Measurements from ENCODE around the gene HOXB7.

The HOXB7 gene

DNA sequence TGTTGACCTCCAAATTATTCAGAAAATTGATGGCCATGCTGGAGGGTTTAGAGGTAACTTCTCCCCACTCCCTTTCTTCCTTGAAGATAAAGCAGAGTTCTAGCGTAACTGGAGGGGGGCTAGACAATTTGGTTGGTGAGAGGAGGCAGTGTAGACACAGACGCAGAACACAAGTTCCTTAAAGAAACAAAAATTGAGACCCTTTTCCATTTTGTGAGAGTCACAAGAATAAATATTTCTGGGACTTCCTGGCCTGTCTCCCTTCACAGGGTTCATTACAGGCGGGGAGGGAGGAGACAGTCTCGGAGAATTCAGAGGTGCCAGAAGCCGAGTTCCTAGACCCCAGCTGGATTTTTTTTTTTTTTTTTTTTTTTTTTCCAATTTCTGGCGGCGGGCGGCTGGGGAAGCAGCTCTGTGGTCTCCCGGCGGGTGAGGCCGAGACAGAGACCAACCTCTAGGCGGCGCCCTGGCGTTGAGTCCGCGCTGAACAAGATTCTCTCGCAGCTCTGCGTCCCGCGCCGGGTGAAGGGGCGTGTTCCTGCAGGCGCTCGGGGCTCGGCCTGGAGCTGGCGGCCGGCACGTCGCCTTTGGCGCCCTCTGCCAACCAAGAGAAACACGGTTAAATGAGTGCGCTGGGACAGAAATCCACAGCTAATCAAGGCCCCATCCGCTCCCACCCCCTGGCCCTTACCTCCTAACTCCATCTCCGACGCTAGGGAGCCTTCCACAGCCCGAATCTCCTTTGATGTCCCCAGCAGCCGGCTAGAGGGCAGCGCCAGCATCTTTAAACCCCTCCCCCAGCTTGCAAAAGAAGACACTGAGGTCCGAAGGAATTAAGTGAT lies 25.6 kb upstream of the HOXB7 start:
- peak; percentile 23 to 62 for DNase-seq

DNA sequence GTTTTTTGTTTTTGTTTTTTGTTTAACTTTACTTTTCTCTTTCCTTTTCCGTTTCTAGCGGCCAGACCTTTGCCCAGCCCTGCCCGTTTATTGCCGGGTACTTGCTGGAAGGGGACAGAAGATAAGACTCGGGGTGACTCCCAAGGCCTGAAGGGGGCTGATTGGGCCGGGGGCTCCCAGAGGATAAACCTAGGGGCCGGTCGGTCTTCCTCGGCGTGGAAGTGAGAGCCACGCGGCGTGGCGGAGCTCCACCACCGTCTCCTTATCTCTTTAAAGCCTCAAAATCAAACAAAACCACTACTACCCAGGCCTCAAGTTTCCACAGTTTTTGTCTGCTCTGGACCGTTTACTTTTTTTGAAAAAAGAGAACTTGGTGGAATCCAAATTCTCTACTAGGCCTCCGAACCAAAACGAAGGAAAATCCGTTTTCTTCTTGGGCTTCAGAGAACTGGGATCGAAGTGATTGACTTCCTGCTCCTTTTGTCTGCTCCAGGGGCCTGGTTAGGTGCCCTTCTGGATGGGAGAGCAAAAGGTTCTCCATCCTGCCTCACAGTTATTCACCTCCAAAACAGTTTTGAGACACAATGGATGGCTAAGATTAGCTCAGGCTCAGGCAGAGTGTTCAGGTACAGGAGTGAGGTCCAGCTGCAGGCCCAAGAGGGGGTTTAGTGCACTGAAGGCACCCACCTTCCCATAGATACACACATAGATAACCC lies 23.8 kb upstream of the HOXB7 start:
- no peak for DNase-seq

DNA sequence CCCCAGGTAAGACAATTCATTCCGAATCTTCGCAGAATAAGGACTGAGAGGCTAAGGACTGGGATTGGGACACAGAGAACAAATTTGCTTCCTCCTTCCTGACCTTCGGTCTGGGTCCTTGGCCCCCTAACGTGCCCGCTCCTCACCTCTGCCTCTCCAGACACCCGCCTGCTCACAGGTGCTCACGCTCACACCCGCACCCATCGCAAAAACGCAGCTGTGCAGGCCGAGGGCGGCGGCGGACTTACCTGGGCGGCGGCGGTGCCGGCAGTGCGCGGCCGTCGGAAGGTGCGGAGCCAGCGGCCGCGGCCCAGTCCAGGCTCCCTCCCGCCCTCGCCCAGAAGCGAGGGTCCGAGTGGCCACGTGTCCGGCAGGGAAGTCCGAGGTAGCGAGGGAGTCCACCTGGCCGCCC lies 22.5 kb upstream of the HOXB7 start:
- DNase-seq, result no peak

DNA sequence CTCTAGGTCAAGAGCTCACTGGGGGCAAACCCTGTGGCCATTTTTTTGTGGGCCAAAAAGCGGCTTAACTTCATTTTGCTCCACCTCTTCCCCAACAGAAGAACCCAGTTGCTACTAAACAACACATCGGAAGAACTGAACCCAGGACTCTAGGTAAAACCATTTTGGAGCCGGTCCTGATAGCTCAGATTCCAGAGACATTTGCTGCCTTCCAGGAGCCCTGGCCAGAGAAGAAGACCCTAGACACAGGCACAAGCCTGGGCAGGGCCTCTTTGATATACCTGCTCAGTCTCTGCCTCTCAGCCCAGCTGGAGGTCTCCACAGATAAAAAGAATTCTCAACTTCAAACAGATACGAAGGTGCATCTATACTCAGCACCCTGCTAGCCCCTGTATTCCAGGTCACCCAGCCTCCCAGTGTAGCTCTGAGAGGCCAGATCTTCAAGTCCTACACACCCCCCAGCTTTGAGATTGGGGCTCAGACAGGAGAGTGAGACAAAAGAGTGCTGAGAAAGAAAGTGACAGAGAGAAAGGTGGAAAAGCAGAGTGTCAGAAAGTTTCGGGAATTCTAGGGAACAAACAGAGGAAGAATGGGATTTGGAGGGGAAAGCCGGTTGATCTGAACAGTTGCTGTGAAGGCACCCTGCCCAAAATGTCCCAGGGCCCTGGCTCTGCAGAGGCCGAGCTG lies 21.9 kb upstream of the HOXB7 start:
- DNase-seq, result no peak

DNA sequence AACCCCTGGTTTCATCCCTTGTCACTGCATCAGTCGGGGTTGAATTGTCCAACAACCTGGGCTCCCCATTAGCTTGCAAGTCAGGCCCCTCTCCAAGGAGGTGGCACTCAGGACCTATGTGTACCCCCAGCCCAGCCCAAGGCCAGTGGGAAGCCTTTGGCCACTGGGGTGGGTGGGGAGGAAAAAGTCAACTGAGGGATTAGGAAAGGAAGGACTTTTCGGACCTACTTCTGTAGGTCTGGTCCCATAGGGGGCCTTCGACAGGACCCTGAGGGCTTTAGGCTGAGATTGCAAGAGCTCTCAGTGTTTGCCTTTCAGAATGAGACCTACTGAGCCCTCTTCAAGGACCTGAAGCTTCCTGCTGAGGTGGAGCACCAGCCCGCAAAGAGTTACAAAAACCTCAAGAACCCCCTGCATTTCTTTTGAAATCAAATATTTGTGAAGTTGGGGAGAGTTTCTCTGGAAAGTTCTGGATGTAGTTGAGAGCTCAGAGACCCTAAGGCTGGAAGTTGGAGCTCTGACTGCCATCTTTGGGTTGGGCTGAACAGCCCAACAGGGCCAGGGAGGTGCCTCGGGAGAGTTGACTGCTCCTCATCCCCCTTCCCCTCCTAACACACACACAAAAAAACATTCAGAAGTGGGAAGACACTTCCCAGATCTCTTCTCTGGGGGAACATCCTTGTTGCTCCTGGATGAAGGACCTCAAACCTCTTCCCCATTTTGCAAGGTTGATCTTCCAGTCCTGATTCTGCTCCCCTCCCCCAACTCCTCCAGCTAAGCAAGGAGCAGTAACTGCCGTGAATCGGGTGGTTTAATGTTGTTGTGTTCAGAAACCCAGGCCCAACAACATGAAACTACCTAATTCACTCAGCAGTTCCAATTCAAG lies 21.1 kb upstream of the HOXB7 start:
- DNase-seq, result no peak

DNA sequence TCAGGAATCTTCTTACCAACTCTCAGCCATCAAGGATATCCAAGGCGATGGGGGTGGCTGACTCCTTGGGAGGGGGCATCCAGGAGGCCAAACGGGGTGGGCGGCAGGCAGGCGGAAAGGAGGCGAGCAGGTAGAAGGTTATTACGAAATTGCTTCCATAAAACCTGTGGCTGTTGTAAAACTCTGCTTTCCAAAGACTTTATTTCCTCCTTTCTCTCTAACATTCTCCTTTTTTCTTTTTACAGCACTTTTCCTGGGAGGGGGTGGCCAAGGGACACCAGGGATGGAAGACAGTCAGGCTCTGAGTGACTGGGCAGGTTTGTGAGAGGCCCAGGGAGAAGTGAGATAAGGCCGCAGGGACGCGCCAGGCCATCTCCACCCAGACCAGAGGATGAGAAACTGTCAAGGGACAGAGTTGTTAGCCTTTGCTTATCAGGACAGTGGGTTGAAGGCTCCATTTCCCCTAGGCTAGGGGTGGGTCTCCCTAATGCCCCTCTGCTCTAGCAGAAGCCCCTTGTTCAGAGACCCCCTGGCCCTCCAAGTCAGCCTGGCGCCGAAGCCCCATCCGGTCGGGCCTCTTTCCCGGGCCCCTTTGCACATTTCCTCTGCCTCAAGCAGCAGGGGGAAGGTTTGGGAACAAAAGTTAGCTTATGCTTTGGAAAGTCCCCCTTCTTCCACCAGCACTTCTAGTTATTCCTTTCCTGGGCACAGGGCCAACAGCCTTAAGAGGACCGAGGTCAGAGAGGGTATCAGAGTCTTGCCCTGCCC lies 20.3 kb upstream of the HOXB7 start:
- no peak for DNase-seq

DNA sequence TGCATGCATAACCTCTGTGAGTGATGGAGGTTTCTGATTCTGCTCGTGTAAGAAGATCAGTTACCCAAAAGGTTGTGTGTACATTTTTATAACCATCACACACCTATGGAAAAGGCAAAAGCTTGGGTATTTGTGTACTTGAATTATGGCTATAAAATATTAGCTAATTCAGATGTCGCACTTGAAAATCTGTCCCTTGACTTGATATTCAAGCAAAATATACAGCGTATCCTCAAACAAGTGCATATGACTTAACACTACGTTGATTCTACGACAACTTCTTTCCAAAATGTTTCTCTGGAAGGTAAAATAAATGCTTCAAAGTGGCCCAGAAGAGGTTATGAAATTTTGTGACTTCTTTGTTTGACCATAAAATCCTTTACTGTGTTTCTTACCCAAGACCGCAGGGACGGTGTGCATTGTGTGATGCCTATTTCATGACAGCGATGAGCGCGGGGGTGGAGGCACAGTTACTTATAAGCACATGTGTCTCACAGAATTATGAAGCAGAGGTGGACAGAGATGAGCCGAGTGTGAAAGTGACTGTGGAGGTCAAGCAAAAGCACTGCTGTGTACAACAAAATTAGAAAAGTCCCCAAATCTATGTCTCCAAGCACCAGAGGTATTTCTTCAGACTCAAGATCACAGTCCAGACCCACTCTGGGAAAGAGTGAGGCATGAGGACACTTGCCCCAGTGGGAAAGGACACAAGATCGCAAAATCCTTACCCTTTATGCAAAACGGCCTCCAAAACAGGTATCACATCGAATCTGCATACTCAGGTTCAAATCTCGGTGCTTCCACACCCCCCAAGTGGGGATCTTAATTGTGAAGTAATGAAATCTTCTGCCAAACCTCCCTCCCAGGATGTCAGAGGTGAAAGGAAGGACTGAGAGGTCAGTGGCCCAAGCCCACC lies 19.4 kb upstream of the HOXB7 start:
- DNase-seq, result no peak

DNA sequence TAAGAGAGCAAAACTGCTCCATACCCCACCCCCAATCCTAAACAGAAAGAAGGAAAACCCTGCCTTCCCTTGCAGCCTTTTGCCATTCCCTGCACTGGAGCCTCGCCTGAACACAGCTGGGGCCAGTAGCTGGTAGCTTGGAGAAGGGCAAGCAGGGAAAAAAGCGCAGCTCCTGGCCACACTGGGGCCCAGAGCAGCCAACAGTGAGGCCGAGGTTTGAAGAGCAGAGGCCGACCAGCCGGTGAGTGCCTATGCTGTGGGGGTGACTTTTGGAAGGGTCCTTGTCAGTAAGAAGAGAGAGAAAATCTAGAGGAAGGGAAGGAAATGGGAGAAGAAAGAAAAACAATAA lies 18.6 kb upstream of the HOXB7 start:
- DNase-seq, result no peak

DNA sequence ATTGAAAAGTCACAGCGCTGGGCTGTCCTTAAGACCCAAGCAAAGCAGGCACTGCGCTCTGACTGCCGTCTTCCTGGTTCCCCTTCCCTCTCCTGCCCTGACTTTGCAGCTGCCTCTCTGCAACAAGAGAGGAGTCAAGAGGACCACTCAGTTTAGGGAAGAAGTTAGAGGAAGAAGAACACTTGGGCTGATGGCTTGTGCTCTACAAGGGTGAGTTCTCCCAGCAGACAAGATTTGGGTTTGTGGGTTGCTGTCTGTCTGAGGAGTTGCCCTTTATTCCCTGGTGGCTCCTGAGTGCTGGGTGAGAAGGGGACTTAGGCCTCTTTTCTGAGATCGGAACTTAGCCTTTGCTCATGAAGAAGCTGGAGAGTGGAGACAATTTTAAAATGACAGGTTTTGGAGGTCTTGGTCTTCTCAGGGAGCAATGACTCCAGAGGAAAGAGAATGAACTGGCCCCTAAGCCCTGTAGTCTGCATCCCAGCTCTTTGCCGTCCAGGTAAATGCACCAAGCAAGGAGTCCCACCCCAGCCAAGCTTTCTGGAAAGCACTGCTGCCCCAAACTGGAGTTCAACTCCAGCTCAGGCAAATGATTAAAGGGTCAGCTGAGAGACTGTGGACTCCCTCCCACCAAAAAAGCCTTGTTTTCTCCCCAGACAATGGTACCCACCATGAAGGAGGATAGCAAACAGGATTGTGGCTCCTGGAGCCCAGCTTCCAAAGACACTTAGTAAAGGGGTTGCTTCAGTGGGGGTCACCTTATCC lies 18.0 kb upstream of the HOXB7 start:
- DNase-seq, result no peak

DNA sequence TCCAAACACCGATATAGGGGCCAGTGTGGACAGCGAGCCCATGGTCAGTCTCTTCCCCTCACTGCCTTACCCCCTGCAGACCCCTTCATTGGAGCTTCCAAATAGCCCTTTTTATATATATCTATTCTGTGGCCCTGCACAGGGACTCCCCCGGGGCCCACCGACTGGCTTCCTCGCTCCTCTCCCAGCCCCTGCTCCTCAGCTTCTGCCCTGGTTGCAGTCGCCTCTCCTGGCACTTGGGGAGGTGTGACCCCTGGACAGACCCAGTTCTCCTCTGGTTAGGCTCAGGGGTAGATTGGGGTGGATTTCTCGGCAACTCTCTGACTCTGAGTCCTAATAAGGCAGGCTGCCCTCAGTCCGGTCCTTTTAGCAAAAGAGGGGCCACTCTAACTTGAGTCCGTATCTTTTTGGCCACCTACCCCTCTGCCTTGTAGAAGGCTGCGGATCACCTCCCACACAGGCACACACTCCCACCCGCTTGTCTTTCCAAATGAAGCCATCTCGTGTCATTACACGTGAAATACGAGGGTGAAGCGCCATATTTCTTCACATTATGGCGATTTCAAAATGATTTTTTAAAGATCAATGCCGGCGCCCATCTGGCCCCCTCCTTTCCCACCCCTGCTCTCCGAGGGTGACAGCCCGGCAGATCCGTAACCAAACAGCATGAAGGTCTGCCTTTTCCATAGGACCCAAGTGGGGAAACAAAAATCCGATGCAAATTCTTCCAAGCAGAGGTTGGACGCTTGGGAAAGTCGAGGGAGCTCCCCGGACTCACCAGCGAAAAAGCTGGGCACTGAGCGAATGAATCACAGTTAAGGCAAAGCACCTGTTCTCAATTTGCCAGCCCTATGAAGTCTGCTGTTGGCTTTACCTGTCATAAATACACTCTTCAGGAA lies 17.1 kb upstream of the HOXB7 start:
- DNase-seq, result no peak

DNA sequence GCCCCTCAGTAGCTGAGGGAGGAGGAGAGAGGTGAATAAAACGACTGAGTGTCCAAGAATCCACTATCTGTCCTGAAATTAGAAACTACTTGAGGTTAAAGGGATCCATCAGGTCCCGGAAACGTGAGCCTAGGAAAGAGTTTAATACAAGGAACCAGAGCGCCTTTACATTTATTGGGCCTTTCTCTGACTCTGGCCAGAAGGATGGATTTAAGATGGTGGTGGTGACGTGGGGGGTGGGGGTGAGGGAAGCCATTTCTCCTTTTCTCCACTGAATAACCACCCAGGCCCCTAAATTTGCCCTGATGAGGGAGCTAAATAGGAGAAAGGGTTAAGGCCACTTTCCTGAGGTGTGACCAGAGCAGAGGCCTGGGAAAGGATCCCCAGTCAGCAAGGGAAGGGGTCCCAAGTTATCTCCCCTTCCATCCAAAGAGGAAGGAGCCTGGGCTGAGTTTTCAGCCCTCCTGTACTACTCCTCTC lies 16.3 kb upstream of the HOXB7 start:
- DNase-seq, result no peak

DNA sequence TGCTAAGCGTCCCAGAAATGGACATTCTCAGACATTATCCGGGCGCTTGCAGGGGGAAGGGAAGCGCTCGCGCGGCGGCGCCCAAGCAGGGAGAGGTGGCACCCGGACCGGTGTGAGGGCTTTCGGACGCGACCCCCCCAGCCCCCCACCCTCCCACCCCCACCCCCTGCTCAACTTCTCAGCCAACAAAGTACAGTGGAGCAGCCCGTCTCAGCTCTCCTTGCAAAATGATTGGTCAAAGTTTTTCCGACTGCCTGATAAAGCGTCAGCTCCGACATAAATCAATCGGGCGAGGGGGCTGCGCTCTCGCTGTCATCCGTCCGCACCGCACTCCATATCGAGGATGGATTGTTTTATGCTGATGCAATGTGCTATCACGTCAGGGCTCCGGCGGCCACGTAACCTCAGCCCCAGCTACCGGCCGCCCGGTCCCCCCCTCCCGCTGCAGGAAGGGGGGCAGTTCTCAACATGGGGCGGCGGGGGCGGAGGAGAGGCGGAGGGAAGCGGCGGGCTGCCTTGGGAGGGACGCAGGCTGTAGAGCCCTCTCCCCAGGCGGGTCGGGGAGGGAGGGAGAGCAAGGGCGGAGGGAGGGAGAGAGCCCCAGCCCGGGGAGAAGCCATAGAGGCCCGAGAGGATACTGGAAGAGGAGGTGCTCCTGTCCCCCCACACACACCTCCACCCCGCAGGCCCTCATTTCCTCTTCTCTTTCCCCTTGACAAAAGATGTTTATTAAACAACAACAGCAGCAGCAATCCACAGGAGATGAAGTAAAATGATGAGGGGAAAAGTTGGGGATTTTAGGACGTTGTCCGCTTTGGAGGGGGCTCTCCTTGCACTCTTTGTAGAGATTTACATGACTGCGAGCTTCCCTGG lies 15.7 kb upstream of the HOXB7 start, which contains the start of gene HOXB9:
Gene HOXB9, minus strand, starts transcription at position 114 of the 873 bp plus-strand sequence. Its CDS starts 89 bp downstream, at position 25.
- DNase-seq, result no peak

DNA sequence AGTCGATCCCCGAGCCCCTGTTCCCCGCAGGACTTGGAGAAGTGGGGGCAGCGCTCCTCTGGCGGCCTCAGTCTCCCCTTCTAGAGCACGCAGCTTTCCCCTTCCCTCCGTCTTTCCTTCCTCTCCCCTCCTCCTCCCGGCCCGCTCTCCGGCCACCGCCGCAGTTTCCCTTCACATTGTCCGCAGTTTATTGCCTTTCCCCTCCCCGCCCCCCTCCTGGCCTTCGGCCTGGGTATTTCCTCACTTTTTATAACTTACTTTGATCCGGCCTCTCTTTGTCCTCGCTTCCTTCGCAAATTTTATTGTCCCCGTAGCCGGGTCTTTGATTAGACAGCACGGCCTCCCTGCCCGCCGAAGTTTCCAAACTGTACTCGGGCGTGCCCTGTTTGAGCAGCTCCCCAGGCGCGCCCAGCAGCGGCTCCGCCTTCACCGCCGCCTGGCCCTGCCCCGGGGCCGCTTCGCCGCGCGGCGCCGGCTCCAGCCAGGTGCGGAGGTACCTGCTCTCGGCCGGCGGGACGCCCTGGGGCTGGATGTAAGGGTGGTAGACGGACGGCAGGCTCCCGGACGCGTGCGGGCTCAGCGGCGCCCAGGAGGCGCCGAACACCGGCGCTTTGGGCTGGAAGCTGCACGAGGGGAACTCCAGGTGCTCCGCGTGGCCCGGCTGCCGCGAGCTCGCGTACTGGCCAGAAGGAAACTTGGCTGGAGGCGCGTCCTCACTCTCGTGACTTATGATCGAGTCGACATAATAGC lies 14.9 kb upstream of the HOXB7 start:
- no peak for DNase-seq

DNA sequence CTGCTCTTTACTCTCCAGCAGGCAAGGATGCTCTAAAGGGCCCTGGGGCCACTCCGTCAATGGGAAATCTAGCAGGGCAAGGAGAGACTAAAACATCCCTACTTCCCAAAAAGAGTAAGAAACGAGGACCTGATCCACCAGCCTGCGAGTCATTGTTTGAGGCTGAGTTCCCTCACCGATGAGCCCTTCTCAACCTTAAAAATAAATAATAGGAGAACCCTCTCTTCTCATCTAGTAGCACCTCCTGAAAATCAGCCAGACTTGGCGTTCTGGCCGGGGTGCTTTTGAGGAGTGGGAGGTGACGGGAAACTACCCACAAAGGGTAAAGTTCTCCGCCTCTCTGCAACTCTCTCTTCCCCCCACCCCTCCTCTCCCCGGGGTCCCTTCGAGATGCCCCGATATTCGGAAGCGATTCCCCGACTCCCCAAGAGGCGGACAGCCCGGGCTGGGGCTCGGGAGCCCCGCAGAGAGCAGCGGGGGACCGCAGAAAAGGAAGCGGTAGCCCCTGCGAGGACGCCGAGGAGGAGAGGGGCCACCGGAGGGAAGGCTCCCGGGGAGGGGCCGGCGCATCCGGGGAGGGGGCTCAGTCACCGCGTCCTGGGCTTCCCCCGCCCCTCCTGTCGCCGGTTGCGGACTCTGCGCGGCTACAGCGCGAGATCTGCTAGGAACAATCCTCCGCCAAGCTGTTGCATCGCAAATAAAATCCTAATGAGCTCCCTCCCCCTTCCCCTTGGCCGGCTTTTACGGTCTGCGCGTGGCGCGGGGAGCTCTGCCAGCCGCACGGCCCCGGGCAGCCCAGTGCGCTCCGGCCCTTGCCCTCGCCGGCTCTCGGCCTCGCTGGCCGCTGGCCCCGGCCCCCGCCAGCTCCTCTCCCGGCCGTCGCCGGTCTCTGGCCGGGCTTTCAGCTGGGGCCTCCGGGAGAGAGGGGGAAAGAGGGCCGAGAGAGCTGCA lies 14.0 kb upstream of the HOXB7 start:
- DNase-seq, result no peak

DNA sequence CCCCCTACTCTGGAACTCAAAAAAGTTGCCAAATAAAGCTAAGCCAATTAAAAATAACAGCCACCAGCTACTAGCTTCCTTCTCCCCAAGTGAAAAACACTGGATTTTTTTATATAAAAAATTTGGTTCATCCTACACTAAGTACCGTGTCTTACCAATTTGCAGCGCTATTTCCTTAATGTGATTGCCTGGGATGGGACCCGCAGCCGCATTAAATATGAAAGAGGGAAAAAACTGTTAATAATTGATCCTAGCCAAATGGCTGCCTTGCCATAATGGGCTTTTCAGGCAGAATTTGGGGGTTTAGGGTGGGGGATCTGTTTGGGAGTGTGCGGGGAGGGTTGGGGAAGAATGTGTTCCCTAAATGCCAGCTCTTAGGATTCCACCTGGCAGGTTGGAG lies 13.3 kb upstream of the HOXB7 start:
- no peak for DNase-seq

DNA sequence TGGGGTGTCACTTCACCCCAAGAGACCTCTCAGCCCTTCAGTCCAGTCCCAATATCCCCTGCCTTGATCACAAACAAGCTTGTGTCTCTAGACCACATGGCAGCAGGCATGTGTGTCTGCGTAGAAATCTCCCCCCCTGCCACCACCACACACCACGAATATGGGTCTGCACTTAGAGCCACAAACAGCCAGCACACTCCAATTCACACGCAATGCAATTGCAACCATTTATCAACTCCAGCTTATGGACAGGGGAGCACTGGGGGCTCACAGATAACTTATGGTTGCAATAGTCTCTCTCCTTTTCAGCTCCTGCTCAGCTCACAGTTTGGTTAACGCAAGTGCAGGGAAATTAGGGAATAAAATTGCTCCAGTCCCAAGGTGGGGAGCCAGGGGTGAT lies 12.8 kb upstream of the HOXB7 start:
- no peak for DNase-seq
